Loucy (cell line): Measurements from ENCODE around the gene ZNF860.

Experiments used
- H2AFZ ChIP-seq: fragments of 200-600 bp; sonication (generic); 2 replicates; pipeline ENCODE4 v1.6.0; 2016; ENCODE audit warnings: antibody characterized with exemption, mild to moderate bottlenecking, low read length, moderate library complexity
- H3F3A ChIP-seq: fragments of 200-600 bp; 2 replicates; pipeline ENCODE4 v1.6.0; 2016; ENCODE audit warnings: antibody characterized with exemption, low read depth, mild to moderate bottlenecking
- H3K27me3 ChIP-seq: fragments of 200-600 bp; sonication (generic); 2 replicates; pipeline ENCODE4 v1.6.1; 2014; ENCODE audit warnings: low read length, mild to moderate bottlenecking; ENCODE audit not compliant: insufficient read depth, poor library complexity, severe bottlenecking
- H3K36me3 ChIP-seq: fragments of 200-600 bp; sonication (generic); 2 replicates; pipeline ENCODE4 v1.6.1; 2016; ENCODE audit warnings: low read length; ENCODE audit not compliant: insufficient read depth
- H3K4me1 ChIP-seq: fragments of 200-600 bp; sonication (generic); 2 replicates; pipeline ENCODE4 v1.5.1; 2014; ENCODE audit warnings: low read length, mild to moderate bottlenecking; ENCODE audit not compliant: insufficient read depth, poor library complexity, severe bottlenecking
- H3K4me2 ChIP-seq: fragments of 200-600 bp; sonication (generic); 2 replicates; pipeline ENCODE4 v1.6.0; 2014; ENCODE audit warnings: antibody characterized with exemption, low read length, low read depth, mild to moderate bottlenecking; ENCODE audit not compliant: poor library complexity, severe bottlenecking
- H3K4me3 ChIP-seq: fragments of 200-600 bp; sonication (generic); 2 replicates; pipeline ENCODE4 v1.5.1; 2014; ENCODE audit warnings: low read length, mild to moderate bottlenecking, mixed read lengths; ENCODE audit not compliant: poor library complexity, severe bottlenecking
- H3K79me2 ChIP-seq: fragments of 200-600 bp; sonication (generic); 2 replicates; pipeline ENCODE4 v1.6.1; 2014; ENCODE audit warnings: low read length; ENCODE audit not compliant: insufficient read depth
- H3K9ac ChIP-seq: fragments of 200-600 bp; sonication (generic); 2 replicates; pipeline ENCODE4 v1.6.0; 2014; ENCODE audit warnings: mild to moderate bottlenecking, low read depth, low read length, moderate library complexity; ENCODE audit not compliant: poor library complexity, severe bottlenecking
- H3K9me2 ChIP-seq: fragments of 200-600 bp; sonication (generic); replicated peaks from 2 replicates; pipeline ENCODE4 v1.6.1; 2016; ENCODE audit warnings: low read depth, low read length, mixed read lengths
- H3K9me3 ChIP-seq: fragments of 200-600 bp; sonication (generic); 2 replicates; pipeline ENCODE4 v1.6.1; 2014; ENCODE audit warnings: mild to moderate bottlenecking, antibody characterized with exemption, low read length, low read depth; ENCODE audit not compliant: insufficient read depth
- H4K20me1 ChIP-seq: fragments of 200-600 bp; sonication (generic); 2 replicates; pipeline ENCODE4 v1.6.0; 2014; ENCODE audit warnings: antibody characterized with exemption, low read length, mild to moderate bottlenecking; ENCODE audit not compliant: insufficient read depth, poor library complexity, severe bottlenecking
- CTCF ChIP-seq: fragments of 200-600 bp; sonication (generic); conservative IDR thresholded peaks from 2 replicates; pipeline ENCODE4 v1.5.1; 2014; ENCODE audit warnings: mild to moderate bottlenecking, antibody characterized with exemption, low read length
- EZH2phosphoT487 ChIP-seq: fragments of 200-600 bp; IDR thresholded peaks from 2 replicates; pipeline ENCODE4 v1.6.1; 2018; ENCODE audit warnings: antibody characterized with exemption, mild to moderate bottlenecking, moderate library complexity, borderline replicate concordance

Gene ZNF860

GRCh38 chr3:31952205-31952604, 29.3 kb upstream of the ZNF860 start:
- Histone ChIP-seq H4K20me1 (no peaks in the 10 kb centered on the region), H2AFZ (no peak overlapping the region), H3K9me3 (no peaks in the 10 kb centered on the region), H3K9me2 (no peaks in the 10 kb centered on the region), H3F3A (no peaks in the 10 kb centered on the region), H3K36me3 (no peaks in the 10 kb centered on the region), H3K9ac (no peak overlapping the region), H3K4me2 (no peak overlapping the region), H3K4me1 (no peaks in the 10 kb centered on the region), H3K79me2 (no peaks in the 10 kb centered on the region), H3K4me3 (no peak overlapping the region), H3K27me3 (no peaks in the 10 kb centered on the region)
- TF ChIP-seq CTCF, result no peak
- TF ChIP-seq EZH2phosphoT487, result no peak

GRCh38 chr3:31953091-31953490, 28.5 kb upstream of the ZNF860 start:
- Histone ChIP-seq H3K4me3 (no peak overlapping the region), H3K36me3 (no peaks in the 10 kb centered on the region), H3K27me3 (no peaks in the 10 kb centered on the region), H4K20me1 (no peaks in the 10 kb centered on the region), H3K79me2 (no peaks in the 10 kb centered on the region), H2AFZ (no peak overlapping the region), H3K9me3 (no peaks in the 10 kb centered on the region), H3F3A (no peaks in the 10 kb centered on the region), H3K4me2 (no peak overlapping the region), H3K9ac (no peak overlapping the region), H3K9me2 (no peaks in the 10 kb centered on the region), H3K4me1 (no peaks in the 10 kb centered on the region)
- TF ChIP-seq EZH2phosphoT487, result no peak
- TF ChIP-seq CTCF, result no peak

GRCh38 chr3:31953636-31954035, 27.9 kb upstream of the ZNF860 start:
- H3F3A ChIP-seq, result no peaks in the 10 kb centered on the region

More at GRCh38 chr3:31953636-31954035, 27.9 kb upstream of the ZNF860 start:
- H3K4me1 ChIP-seq, result no peaks in the 10 kb centered on the region
- H3K27me3 ChIP-seq, result no peaks in the 10 kb centered on the region
- no peaks in the 10 kb centered on the region for H3K79me2 ChIP-seq
- no peaks in the 10 kb centered on the region for H3K9me3 ChIP-seq
- H2AFZ ChIP-seq, result no peak overlapping the region
- no peaks in the 10 kb centered on the region for H3K36me3 ChIP-seq
- H3K9me2 ChIP-seq, result no peaks in the 10 kb centered on the region
- no peaks in the 10 kb centered on the region for H4K20me1 ChIP-seq
- no peak overlapping the region for H3K9ac ChIP-seq
- TF ChIP-seq EZH2phosphoT487 (no peak), CTCF (no peak)
- H3K4me3 ChIP-seq, result no peak overlapping the region
- H3K4me2 ChIP-seq, result no peak overlapping the region
